ENCODE data around the gene EMC6.

DNA sequence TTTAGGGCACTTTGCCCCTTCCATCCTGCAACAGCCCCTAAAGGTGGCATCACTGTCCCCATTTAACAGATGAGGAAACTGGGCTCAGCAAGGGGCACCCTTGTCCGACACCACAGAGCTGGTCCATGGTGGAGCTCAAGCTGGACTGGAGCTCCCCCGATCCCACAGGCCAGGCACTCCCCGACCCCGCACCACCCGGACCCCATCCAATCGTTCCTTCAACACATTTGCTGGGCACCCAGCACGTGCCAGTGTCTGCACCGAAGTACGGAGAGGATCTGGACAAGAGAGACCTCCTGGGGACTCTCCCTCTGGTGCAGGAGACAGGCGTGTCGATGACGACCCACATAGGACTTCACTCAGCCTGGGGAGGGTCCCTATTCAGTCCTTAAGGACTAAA, 13.4 kb downstream of the EMC6 start:
- TF ChIP-seq, protein P1, sequence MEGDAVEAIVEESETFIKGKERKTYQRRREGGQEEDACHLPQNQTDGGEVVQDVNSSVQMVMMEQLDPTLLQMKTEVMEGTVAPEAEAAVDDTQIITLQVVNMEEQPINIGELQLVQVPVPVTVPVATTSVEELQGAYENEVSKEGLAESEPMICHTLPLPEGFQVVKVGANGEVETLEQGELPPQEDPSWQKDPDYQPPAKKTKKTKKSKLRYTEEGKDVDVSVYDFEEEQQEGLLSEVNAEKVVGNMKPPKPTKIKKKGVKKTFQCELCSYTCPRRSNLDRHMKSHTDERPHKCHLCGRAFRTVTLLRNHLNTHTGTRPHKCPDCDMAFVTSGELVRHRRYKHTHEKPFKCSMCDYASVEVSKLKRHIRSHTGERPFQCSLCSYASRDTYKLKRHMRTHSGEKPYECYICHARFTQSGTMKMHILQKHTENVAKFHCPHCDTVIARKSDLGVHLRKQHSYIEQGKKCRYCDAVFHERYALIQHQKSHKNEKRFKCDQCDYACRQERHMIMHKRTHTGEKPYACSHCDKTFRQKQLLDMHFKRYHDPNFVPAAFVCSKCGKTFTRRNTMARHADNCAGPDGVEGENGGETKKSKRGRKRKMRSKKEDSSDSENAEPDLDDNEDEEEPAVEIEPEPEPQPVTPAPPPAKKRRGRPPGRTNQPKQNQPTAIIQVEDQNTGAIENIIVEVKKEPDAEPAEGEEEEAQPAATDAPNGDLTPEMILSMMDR (conservative IDR thresholded peaks at IDR 0.05) = no peak
- TF ChIP-seq ZFX (IDR thresholded peaks at IDR 0.05) = no peak
